HG02885 (cell line): ENCODE data around the gene GRIA1.

ENCODE experiments used
- ATAC-seq: cut with Tn5 transposase; IDR thresholded peaks from one replicate; pipeline ENCODE4 v1.9.1; 2021; ENCODE audit warnings: mild to moderate bottlenecking; ENCODE audit not compliant: unreplicated experiment, poor library complexity

The GRIA1 gene

GRCh38 chr5:153765987-153766386, 275.5 kb downstream of the GRIA1 start:
- ATAC-seq: no peak

GRCh38 chr5:153767221-153768188, 277.0 kb downstream of the GRIA1 start:
- no peak for ATAC-seq

DNA sequence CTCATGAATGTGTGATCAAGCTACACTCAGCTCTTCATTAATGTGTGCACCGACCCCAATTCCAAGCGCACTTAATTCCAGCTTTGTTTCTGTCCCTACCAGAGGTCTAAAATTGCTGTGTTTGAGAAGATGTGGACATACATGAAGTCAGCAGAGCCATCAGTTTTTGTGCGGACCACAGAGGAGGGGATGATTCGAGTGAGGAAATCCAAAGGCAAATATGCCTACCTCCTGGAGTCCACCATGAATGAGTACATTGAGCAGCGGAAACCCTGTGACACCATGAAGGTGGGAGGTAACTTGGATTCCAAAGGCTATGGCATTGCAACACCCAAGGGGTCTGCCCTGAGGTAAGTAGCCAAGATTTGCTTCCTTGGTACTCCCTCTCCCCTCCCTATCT, 279.6 kb downstream of the GRIA1 start:
- no peak for ATAC-seq

DNA sequence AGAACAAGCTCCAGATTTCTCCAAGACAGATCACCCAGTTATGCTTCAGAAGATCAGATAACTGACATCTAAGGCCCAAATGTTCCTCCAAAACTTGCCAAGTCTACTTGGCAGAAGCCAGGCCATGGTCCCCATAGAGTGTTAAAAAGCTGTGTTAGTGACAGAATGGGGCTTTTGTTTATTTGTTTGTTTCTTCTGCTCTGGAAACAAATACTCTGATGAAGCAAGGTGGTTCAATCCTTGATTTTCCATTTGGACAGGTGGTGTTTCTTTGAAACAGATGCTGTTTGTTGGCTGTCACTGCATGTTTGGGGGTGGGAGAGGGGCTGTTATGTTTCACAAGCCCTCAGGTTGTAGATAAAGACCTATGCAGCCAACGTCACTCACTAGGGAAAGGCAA, 284.2 kb downstream of the GRIA1 start:
- ATAC-seq: no peak

GRCh38 chr5:153775923-153776322, 285.5 kb downstream of the GRIA1 start:
- ATAC-seq: no peak

DNA sequence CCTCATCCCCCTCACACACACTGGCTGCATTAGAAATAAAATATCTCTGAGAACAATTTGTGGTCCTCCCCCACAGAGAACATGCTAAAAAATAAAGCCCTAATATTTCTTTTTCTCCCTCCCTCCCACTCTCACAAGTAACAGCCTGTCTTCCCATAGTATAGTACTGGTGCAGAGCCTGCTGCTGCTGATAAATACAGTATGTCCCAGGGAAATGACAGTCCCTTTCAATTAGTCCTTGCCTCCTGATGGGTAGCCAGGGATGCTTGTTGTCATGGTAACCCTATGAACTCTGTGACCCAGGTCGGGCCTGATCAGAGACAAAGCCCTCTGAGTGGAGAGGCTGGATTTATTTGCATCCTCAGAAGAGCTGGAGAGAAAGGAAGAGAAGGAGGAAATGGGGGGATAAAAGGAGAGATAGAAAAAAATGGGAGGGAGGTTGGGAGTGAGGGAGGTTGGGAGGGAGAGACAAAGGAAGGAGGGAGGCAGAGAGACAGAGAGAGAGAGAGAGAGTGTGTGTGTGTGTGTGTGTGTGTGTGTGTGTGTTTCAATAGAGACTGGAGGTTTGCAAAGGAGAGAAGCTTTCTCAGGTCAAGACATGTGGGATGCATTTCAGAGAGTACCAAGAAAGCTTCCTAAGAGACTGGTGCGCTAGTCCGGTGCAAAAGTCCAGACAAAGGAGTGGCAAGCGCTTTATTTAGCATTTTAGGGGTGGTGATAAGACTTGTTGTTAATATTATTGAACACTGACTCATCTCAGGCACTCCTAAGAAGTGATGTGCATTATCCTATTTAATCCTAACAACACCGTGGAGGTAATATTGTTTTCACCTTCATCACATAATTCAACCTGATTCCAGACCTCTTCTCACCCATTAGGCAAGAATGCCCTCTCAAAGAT, 287.5 kb downstream of the GRIA1 start:
- no peak for ATAC-seq

DNA sequence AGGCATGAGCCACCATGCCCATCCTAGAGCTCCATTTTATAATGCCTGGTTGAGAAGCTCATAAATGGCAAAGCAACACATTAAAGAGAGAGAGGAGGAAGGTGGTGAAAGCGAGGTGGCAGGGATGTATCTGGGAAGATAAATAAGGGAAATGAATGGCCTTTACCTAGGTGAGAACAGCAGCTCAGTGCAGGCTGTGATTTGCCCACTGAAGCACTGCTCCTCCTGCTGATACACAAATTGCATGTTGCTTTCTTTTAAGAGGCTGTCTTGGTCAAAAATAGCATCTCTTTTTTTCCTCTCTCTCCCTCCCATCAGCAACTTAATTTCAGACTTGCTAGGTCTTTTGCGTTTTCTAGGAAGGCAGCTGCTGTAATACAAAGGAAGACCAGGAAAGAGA, 289.4 kb downstream of the GRIA1 start:
- ATAC-seq: no peak

DNA sequence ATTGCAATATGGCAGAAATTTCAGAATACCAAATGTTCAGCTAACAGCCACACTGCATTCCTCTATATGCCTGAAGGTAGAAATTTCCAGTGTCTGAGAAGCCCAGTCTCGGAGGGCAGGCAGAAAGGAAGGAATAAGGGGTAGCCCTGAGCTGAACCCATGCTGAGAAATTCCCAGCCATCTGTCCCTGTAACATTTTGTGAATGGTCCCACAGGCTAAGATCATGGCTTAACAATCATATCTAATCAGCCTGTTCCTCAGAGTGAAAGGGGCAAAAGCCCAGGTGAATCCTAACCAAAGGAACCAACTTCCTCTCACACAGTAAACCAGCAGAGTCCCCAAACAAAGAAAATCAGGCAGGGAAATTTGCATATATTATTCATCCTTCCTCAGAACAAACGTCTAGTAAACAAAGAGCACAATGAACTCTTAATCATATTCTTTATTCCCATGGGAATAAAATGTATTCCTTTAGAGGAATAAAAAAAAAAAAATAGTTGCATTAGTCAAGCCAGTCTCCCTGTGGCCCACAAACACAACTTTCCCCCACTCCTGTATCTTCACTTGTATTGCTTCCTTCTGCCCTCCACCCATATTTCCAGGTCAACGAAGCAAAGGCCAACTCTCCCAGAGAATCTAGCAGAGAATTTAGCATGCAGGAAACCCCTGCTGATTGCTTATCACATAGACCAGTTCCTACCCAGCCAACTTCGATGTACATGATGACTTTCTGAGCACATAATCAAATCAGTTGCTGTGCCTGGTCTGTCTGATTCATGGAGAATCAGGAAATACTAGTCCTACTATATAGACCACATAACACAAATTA, 290.6 kb downstream of the GRIA1 start:
- ATAC-seq: no peak

GRCh38 chr5:153782589-153783361, 292.3 kb downstream of the GRIA1 start:
- ATAC-seq: no peak

DNA sequence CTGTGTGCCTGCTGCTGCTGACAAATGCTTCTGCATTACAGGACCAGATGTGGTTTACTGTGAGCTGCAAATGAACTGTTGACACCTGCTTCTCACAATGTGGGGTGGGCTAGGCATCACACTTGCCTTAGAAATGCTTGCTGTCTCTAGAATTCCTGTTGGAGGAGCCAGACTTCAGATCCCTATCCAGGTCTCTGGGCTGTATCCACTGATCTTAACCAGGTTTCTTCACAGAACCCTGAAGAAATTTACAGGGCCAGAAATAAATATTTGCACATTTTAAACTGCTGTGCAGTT, 292.8 kb downstream of the GRIA1 start:
- no peak for ATAC-seq

DNA sequence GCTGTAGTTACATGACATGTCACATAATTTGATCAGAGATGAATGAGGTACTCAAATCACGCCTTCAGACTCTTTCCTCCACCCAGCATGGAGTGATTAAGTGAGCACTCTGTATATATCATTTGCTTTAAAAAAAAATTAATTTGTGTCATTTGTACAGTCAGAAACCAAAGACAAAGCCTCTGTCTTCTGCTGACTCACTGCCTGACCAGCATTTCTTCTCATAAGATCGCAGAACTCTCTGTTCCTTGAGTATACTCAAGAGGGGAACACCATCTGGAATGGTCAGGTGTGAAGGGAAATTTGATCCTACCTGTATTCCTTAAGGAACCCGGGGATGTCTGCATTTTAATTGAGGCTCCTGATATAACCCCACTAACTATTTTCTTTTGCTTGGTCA, 293.8 kb downstream of the GRIA1 start:
- ATAC-seq: no peak

DNA sequence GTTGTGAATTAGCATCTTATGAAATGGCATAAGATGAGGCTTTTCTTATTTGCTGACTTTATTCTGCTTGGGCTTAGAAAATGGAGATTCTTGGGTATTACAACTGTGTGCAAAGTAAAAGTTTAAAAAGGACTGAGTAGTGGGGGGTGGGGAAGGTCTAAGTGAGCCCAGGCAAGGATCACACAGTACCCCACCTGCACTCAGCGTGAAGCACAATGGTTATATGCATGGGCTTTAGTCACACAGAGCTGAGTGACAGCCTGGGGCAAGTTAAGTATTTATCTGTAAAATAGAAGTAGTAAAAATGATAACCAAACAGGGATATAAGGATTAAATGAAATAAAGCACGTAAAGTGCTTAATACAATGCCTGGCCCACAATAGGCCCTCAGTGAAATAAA, 300.9 kb downstream of the GRIA1 start:
- ATAC-seq: no peak

- no peak for ATAC-seq
Observed at GRCh38 chr5:153792305-153792704, 301.8 kb downstream of the GRIA1 start.

GRCh38 chr5:153793699-153794098, 303.2 kb downstream of the GRIA1 start:
- ATAC-seq: no peak

GRCh38 chr5:153794327-153794726, 303.9 kb downstream of the GRIA1 start:
- ATAC-seq: no peak

DNA sequence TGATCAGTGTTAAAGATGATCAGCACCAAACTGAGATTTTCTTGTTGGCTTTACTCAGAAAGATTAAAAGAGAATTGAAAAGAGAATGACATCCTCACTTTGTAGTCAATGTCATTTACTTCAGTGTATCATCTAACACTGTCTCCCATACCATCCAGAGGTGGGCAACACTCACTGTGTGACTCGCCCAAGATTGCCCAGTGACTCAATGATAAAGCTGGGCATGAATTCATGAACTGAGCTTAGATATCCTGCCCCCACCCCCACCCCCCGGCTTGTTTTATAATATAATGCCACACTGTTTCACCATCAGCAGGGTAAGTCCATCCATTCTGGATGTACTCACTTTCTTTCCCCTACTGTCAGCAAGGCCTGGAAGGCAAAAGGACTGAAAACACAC, 306.1 kb downstream of the GRIA1 start:
- ATAC-seq: no peak

DNA sequence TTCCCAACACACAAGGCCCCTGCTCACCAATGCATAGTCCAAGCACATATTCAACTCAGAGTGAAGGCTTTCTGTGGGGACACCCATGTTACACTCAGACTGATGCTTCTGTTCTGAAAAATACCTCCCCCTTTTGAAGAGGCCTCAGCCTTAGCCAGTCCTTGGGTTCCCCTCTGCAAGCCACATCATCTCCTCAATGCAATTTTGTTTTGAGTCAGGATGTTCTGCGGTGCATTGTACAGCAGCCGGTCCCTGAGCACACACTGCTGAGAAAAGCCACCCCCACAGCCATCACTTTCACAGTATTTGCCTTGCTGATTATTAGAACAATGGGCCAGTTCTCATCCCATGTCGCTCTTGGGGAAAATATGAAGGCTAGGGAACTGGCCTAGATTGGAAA, 307.0 kb downstream of the GRIA1 start:
- peak; percentile 97 for ATAC-seq

DNA sequence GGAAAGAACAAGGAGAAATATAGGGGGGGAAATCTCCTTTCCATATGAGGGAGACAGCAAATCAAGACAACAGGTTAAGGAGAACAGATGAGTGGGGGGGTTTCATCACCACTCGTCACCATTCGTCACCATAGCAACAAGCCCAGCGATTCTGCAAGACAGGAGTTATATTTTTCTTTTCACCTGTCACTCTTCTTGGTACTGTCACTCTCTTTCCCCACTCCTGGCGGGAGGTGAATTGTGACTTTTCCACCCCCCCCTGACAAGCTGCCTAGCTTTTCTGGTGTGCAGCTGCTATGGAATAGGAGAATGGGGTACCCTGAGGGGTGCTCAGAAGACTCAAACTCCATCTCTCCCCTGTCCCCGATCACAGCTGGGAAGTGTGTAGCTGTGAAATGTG, 308.4 kb downstream of the GRIA1 start:
- ATAC-seq: no peak

DNA sequence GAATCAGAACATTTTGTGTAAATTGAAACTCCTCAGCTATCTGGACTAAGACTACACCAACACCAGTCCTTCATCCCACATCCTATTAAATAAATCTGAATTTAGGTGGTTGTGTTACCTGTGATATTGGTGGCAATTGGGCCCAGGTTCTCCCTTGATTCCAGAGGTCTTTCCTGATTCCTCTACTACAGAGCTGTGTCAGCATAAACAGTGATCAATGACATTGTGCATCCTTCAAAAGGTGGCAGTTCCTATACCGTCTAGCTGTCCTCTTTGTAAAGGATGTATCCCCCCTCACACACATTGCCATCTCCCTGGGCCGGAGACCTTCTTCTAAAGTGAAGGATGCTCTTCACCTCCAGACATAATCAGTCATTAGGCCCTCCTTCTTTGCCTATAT, 309.0 kb downstream of the GRIA1 start:
- no peak for ATAC-seq
